OCI-LY7 (cell line): ENCODE measurements around the gene KIF26A.

Source experiments
- EZH2phosphoT487 ChIP-seq: fragments of 200-600 bp; sonication (generic); IDR thresholded peaks from 2 replicates; pipeline ENCODE4 v1.6.1; 2018; ENCODE audit warnings: low read depth, borderline replicate concordance, mild to moderate bottlenecking, mixed run types, antibody characterized with exemption, low read length, moderate library complexity, mixed read lengths
- TF ChIP-seq, protein P1 (sequence below): fragments of 200-600 bp; sonication (generic); conservative IDR thresholded peaks from 2 replicates; pipeline ENCODE4 v1.5.1; 2014; ENCODE audit warnings: mild to moderate bottlenecking, antibody characterized with exemption, low read length, moderate library complexity, mixed read lengths

DNA sequence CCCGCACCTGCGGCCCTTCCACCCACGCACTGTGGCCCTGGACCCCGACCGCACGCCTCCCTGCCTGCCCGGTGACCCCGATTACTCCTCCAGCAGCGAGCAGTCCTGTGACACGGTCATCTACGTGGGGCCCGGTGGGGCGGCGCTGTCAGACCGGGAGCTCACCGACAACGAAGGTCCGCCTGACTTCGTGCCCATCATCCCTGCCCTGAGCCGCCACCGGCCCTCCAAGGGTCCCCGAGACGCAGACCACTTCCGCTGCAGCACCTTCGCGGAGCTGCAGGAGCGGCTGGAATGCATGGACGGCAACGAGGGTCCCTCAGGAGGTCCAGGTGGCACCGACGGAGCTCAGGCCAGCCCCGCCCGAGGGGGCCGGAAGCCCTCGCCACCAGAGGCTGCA, 36.7 kb downstream of the KIF26A start:
- TF ChIP-seq, protein P1, sequence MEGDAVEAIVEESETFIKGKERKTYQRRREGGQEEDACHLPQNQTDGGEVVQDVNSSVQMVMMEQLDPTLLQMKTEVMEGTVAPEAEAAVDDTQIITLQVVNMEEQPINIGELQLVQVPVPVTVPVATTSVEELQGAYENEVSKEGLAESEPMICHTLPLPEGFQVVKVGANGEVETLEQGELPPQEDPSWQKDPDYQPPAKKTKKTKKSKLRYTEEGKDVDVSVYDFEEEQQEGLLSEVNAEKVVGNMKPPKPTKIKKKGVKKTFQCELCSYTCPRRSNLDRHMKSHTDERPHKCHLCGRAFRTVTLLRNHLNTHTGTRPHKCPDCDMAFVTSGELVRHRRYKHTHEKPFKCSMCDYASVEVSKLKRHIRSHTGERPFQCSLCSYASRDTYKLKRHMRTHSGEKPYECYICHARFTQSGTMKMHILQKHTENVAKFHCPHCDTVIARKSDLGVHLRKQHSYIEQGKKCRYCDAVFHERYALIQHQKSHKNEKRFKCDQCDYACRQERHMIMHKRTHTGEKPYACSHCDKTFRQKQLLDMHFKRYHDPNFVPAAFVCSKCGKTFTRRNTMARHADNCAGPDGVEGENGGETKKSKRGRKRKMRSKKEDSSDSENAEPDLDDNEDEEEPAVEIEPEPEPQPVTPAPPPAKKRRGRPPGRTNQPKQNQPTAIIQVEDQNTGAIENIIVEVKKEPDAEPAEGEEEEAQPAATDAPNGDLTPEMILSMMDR: no peak
- TF ChIP-seq EZH2phosphoT487: no peak
